ENCODE results near the gene WNT5B. TPM values are rescaled to one million over a fixed set of nuclear protein-coding genes. Genes with fewer than 3 reads are reported as not detected.
A peak's percentile ranks its signal among the peaks of the same experiment; 100 is the strongest.
"Not testable (repeated sequence)": the region's sequence is repeated elsewhere in the genome, so short reads cannot be mapped to it uniquely, and the experiment has no call there.

The WNT5B gene
- total RNA-seq, 1 donor from 2014 or later, result 11.3 TPM

DNA sequence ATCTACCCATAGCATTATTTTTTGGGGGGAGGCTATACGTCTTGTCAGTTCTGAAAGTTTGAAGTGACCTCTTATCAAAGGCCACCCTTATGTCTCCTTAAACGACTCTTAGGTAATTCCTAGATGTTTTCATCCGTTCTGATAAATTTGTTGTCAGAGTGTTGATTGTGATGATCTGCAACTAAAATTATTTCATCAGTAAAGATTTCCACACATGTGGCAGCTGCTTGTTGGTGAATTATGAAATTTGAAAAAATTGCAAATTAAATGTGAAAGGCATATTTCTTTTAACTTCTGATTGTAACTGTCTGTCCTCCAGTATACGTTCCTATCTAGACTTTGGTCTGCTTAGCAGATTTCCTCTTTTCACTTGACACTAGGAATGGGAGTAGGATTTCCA is 63.2 kb downstream of the WNT5B start:
- peak overlapping the region; percentile 99 for H3K27ac Mint-ChIP-seq
- peaks cover 26% of the 10 kb centered on the region for H3K4me1 Mint-ChIP-seq (ENCODE audit: unreplicated experiment)
- peak overlapping the region; percentile 98 for H3K4me3 Mint-ChIP-seq
- peaks cover 2% of the 10 kb centered on the region for H3K27me3 Mint-ChIP-seq
- no peaks in the 10 kb centered on the region for H3K9me3 Mint-ChIP-seq
- H3K36me3 Mint-ChIP-seq, result peaks cover 20% of the 10 kb centered on the region
- TF ChIP-seq, protein P1, sequence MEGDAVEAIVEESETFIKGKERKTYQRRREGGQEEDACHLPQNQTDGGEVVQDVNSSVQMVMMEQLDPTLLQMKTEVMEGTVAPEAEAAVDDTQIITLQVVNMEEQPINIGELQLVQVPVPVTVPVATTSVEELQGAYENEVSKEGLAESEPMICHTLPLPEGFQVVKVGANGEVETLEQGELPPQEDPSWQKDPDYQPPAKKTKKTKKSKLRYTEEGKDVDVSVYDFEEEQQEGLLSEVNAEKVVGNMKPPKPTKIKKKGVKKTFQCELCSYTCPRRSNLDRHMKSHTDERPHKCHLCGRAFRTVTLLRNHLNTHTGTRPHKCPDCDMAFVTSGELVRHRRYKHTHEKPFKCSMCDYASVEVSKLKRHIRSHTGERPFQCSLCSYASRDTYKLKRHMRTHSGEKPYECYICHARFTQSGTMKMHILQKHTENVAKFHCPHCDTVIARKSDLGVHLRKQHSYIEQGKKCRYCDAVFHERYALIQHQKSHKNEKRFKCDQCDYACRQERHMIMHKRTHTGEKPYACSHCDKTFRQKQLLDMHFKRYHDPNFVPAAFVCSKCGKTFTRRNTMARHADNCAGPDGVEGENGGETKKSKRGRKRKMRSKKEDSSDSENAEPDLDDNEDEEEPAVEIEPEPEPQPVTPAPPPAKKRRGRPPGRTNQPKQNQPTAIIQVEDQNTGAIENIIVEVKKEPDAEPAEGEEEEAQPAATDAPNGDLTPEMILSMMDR (conservative IDR thresholded peaks at IDR 0.05), result no peak
- no peak for DNase-seq (ENCODE audit: extremely low spot score, unreplicated experiment)

GRCh38 chr12:1692895-1693610 is 64.0 kb downstream of the WNT5B start:
- Mint-ChIP-seq H3K4me3 (peak overlapping the region; percentile 65), H3K27ac (no peak overlapping the region), H3K9me3 (no peaks in the 10 kb centered on the region), H3K4me1 (ENCODE audit: unreplicated experiment) (peaks cover 29% of the 10 kb centered on the region), H3K36me3 (peaks cover 22% of the 10 kb centered on the region), H3K27me3 (peaks cover 2% of the 10 kb centered on the region)
- TF ChIP-seq, protein P1 (conservative IDR thresholded peaks at IDR 0.05), result peak; percentile 33
- no peak for DNase-seq (ENCODE audit: extremely low spot score, unreplicated experiment)

- H3K9me3 Mint-ChIP-seq, result not testable (repeated sequence)
Measured at GRCh38 chr12:1695097-1695496, 66.1 kb downstream of the WNT5B start.

GRCh38 chr12:1695886-1696670 is 67.0 kb downstream of the WNT5B start:
- H3K27ac Mint-ChIP-seq, result peak overlapping the region; percentile 61
- TF ChIP-seq, protein P1 (conservative IDR thresholded peaks at IDR 0.05), result no peak
- peaks cover 2% of the 10 kb centered on the region for H3K27me3 Mint-ChIP-seq
- no peak overlapping the region for H3K4me3 Mint-ChIP-seq
- H3K4me1 Mint-ChIP-seq (ENCODE audit: unreplicated experiment), result peaks cover 30% of the 10 kb centered on the region
- peaks cover 36% of the 10 kb centered on the region for H3K36me3 Mint-ChIP-seq
- no peak for DNase-seq (ENCODE audit: extremely low spot score, unreplicated experiment)
- no peaks in the 10 kb centered on the region for H3K9me3 Mint-ChIP-seq

More at GRCh38 chr12:1695097-1695496, 66.1 kb downstream of the WNT5B start:
- not testable (repeated sequence) for H3K27me3 Mint-ChIP-seq; H3K27ac Mint-ChIP-seq; DNase-seq (ENCODE audit: extremely low spot score, unreplicated experiment); H3K4me3 Mint-ChIP-seq
- Mint-ChIP-seq H3K4me1 (ENCODE audit: unreplicated experiment) (peaks cover 31% of the 10 kb centered on the region), H3K36me3 (peaks cover 31% of the 10 kb centered on the region)

DNA sequence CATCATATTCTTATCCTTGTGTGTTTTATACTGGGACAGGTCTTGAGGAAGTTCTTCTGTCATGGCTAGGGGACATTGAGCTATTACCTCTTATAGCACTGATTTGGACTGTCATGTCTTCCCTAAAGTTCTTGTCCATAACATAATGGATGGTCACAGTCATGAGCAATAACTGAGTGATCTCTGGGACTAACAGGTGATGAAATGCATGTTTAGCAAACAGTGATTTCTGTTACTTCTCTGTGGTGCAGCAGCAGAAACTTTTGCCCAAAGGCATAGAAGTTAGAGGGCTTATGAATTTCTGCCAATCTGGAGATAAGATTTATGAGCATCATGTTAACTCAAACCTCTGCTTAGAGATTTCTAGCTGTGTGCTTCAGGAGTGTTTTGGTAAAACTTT is 67.8 kb downstream of the WNT5B start:
- H3K4me3 Mint-ChIP-seq, result no peak overlapping the region
- H3K27ac Mint-ChIP-seq, result peak overlapping the region; percentile 34
- peaks cover 33% of the 10 kb centered on the region for H3K36me3 Mint-ChIP-seq
- H3K4me1 Mint-ChIP-seq (ENCODE audit: unreplicated experiment), result peaks cover 30% of the 10 kb centered on the region
- TF ChIP-seq, protein P1 (conservative IDR thresholded peaks at IDR 0.05), result no peak
- H3K27me3 Mint-ChIP-seq, result no peaks in the 10 kb centered on the region
- DNase-seq (ENCODE audit: extremely low spot score, unreplicated experiment), result no peak
- no peaks in the 10 kb centered on the region for H3K9me3 Mint-ChIP-seq

Small RNA genes lying within 50 kb of the gene (microRNA-seq; reads per million reads assigned to microRNA genes)
- gene MIR3649, result not detected

Other genes starting within 250 kb of the WNT5B start
- gene FBXL14, start 34.6 kb upstream of the WNT5B start, total RNA-seq (ENCODE audit: low replicate concordance), result 16.7 and 28.8 TPM in 2 replicates
- 49.2 and 103 TPM in 2 replicates for gene ADIPOR2, start 61.8 kb downstream of the WNT5B start, total RNA-seq (ENCODE audit: low replicate concordance)
- 0.12 and 0.95 TPM in 2 replicates for gene LRTM2, start 191.3 kb downstream of the WNT5B start, total RNA-seq (ENCODE audit: low replicate concordance)

All from type B pancreatic cell (in vitro differentiated cells).